Daoy (cell line): ENCODE data around the gene INO80. TPM values are rescaled to one million over a fixed set of nuclear protein-coding genes. Genes with fewer than 3 reads are reported as not detected.

Experiments used
- DNase-seq: peaks from one replicate; pipeline ENCODE4 v3.0.0-alpha.2; 2015; ENCODE audit warnings: low read depth
- total RNA-seq: library from RNA; depleted of rRNA; stranded (reverse); fragments of >200 nt; shearing (Covaris generic); gene quantifications from 2 replicates; pipeline ENCODE4 v1.2.3, GENCODE V29; 2014; rRNA removed

Gene INO80
- total RNA-seq, 1 experiment from 2014 or later: 19.4 TPM

DNA sequence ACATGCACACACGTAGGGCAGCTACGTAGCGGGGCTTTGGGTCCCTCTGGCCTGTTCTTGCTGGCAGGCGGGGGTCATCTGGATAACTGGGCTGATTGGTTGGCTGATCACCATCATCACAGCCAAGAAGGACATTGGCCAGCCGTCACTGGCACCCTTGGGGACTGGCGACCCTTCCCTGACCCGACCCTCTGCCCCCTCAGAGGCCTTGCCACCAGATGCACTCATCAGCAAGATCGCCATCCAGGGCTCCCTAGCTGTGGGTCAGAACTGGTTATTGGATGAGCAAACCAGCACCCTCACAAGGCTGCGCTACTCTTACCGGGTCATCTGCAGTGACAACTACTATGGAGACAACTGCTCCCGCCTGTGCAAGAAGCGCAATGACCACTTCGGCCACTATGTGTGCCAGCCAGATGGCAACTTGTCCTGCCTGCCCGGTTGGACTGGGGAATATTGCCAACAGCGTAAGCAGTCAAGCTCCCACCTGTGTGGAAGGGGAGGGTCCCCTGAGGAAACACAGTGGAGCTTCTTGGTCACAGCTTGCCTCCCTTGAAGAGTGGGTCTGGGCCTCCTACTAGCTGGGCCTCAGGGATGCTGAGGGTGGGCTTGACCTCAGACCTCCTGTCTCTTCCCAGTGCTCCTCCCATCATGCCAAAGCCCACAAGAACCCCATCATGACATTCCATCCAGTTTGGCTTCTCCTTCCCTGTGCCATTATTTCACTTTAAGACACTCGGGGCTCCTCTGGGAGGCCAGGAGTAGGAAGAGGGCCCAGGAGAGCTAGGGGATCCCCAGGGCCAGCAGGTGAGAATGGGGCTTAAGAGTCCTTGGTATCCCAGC, 184.6 kb downstream of the INO80 start:
- no peak for DNase-seq

DNA sequence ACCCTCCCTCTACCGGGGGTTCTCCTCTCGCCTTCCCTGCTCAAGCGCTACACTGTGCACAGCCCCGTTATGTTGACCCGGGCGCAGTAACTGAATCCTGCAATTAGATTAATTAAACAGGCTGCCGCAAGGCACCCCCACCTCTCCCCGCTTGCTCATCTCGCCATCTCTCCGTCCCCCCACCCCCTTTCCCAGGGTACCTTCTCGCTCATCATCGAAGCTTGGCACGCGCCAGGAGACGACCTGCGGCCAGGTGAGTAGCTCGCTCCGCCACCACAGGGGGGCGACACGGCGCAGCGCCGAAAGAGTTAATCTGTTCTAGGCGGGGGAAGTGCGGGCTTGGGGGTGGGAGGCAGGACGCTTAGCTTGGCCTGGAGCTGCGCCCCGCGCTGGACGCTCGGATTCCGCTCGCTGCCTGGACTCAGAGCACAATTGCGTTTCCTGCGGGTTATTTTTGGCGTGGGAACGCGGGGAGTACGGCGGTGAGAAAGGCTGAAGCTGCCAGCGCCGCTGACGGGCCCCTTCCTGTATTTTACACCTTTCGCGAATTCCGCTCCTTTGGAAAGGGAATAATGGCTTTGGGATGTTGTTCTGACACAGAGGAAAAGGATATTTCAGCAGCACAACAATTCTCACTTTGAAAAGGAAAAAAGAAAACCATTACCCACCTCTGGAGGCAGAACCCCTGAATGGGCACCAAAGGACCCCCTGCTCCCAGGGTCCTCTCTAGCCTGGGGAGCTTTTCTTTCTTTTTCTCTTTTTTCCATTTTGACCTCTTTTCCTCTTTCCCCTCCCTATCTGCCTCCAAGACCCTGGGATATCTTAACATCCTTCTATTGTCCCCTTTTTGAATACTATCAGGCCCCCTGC, 185.4 kb downstream of the INO80 start:
- DNase-seq: peak; percentile 55

DNA sequence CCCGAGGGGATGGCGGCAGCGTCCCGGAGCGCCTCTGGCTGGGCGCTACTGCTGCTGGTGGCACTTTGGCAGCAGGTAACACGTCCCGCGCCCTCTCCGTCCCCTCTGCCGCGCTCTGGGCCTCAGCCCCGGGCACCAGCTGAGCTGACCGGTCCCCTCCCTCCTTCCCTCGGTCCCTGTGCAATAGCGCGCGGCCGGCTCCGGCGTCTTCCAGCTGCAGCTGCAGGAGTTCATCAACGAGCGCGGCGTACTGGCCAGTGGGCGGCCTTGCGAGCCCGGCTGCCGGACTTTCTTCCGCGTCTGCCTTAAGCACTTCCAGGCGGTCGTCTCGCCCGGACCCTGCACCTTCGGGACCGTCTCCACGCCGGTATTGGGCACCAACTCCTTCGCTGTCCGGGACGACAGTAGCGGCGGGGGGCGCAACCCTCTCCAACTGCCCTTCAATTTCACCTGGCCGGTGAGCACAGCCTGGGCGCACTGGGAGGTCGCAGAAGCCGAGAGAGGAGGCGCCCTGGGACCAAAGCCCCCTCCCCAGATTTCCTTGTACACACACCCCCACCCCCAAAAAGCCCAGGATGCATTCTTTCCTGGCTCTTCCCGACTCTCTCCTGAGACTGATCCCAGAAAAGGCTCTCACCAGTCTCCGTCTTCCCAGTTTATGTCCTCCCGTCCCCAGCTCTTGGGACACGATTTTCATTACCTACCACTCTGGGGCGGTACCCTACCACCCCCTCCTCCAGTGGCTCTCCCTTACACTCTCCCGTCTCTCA, 186.2 kb downstream of the INO80 start:
- DNase-seq: peak; percentile 56

Other genes starting within 250 kb of the INO80 start
- 0.15 and 0.23 TPM in 2 replicates for gene RHOV, start 242.0 kb downstream of the INO80 start, total RNA-seq
- 23.3 and 27.9 TPM in 2 replicates for gene VPS18, start 221.8 kb downstream of the INO80 start, total RNA-seq
- not detected in 2 replicates for gene DLL4, start 186.9 kb downstream of the INO80 start, total RNA-seq
- gene CHAC1, start 162.8 kb downstream of the INO80 start, total RNA-seq: 4.4 and 4.9 TPM in 2 replicates
- gene EXD1, start 114.5 kb upstream of the INO80 start, total RNA-seq: not detected in 2 replicates
- gene CHP1, start 115.0 kb upstream of the INO80 start, total RNA-seq: 18.9 and 22.5 TPM in 2 replicates
- 49.5 and 67.7 TPM in 2 replicates for gene OIP5, start 216.3 kb upstream of the INO80 start, total RNA-seq
- 180 and 204 TPM in 2 replicates for gene NUSAP1, start 216.6 kb upstream of the INO80 start, total RNA-seq